ELR (cell line): ENCODE data around the gene USP21.
A peak's percentile ranks its signal among the peaks of the same experiment; 100 is the strongest.

Experiments used
- DNase-seq: peaks from one replicate; pipeline ENCODE4 v3.0.0-alpha.2; 2015; ENCODE audit warnings: low read depth

USP21 gene

GRCh38 chr1:161133220-161133740 is 26.0 kb upstream of the USP21 start:
- peak; percentile 38 for DNase-seq

DNA sequence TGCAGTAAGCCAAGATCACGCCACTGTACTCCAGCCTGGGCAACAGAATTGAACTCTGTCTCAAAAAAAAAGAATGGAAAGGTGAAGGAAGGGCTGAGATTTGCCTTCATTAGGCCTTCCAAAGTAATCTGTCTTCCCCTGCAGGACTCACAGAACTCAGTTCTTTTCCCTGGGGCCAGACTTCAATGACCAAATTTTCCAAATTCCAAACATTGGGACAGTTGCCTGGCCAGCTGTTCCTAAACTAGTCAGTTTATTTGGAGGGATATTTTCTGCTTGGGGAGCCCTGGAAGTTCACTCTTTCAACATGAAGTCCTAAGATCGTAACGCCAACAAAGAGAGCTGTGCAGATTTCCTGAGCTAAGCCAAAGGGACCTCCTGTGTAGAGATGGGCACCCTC is 21.4 kb upstream of the USP21 start:
- DNase-seq, result no peak

DNA sequence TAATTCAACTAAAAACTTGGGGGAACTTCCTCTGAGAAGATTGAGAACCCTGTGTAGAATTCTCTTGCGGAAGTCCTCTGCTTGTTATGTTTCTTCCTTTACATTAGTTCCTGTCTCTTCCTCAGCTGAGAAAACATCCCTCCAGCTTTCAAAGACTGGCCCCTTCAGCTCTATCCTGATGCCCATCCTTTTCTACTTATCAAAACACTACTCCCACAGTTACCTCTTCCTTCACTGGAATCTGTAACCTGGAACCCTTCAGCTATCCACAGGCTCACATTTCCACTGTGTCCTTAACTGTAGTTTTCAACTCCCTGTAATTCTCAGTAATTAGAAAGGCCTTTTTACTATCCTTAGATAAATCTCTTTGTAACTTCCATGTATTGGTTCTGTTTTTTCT is 20.9 kb upstream of the USP21 start:
- no peak for DNase-seq

GRCh38 chr1:161139766-161140165 is 19.5 kb upstream of the USP21 start:
- peak; percentile 72 for DNase-seq

- DNase-seq, result no peak
Observed at GRCh38 chr1:161140755-161141400, 18.4 kb upstream of the USP21 start.

- no peak for DNase-seq
Observed at GRCh38 chr1:161145832-161146231, 13.5 kb upstream of the USP21 start.

GRCh38 chr1:161153176-161153575 is 6.1 kb upstream of the USP21 start:
- DNase-seq, result no peak

GRCh38 chr1:161153682-161154337 is 5.5 kb upstream of the USP21 start, which contains the start of gene UFC1:
TSS of gene UFC1 (plus strand) at chr1:161153978. CDS start at chr1:161153998, 20 bp downstream.
- peak; percentile 93 for DNase-seq

DNA sequence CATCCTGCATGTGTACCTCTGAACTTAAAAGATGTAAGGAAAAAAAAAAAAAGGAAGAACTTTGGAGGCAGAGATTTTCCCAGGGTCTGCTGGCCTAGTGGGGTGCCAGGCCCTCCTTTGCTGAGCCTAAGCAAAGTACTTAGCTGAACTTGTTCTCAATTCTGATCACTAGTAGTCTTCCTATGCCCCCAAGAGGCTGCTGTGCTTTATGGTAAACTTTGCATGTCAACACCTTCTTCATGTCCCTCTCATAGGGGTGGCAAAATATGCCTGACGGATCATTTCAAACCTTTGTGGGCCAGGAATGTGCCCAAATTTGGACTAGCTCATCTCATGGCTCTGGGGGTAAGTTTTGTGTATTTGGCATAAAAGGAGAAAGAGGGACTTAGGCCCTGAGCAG is 1.4 kb upstream of the USP21 start:
- DNase-seq, result no peak

DNA sequence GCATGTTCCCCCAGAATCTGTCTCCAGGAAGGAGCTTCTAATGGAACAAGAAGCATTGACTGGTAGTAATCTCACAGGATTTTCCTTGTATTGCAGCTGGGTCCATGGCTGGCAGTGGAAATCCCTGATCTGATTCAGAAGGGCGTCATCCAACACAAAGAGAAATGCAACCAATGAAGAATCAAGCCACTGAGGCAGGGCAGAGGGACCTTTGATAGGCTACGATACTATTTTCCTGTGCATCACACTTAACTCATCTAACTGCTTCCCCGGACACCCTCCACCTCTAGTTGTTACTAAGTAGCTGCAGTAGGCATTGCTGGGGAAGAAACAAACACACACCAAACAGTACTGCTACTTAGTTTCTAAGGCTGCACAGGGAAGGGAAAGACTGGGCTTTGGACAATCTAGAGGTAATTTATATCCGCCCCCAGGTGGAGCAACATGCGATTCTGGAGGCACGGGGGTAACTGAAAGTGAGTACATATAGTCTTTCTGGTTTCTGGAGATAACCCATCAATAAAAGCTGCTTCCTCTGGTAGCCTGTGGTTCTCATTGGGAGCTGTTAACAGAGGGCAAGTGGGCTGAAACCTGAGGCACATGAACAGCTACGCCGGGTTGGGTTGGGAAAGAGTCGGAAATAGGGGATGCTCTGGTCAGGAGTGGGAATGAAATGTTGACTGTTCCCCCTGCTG is 837 bp upstream of the USP21 start:
- peak; percentile 54 for DNase-seq

GRCh38 chr1:161159913-161160243 is 578 bp downstream of the USP21 start:
- DNase-seq, result no peak

DNA sequence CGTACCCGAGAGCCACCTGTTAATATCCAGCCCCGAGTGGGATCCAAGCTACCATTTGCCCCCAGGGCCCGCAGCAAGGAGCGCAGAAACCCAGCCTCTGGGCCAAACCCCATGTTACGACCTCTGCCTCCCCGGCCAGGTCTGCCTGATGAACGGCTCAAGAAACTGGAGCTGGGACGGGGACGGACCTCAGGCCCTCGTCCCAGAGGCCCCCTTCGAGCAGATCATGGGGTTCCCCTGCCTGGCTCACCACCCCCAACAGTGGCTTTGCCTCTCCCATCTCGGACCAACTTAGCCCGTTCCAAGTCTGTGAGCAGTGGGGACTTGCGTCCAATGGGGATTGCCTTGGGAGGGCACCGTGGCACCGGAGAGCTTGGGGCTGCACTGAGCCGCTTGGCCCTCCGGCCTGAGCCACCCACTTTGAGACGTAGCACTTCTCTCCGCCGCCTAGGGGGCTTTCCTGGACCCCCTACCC is 1.4 kb downstream of the USP21 start:
- DNase-seq, result no peak

GRCh38 chr1:161161652-161162051 is 2.4 kb downstream of the USP21 start:
- no peak for DNase-seq

DNA sequence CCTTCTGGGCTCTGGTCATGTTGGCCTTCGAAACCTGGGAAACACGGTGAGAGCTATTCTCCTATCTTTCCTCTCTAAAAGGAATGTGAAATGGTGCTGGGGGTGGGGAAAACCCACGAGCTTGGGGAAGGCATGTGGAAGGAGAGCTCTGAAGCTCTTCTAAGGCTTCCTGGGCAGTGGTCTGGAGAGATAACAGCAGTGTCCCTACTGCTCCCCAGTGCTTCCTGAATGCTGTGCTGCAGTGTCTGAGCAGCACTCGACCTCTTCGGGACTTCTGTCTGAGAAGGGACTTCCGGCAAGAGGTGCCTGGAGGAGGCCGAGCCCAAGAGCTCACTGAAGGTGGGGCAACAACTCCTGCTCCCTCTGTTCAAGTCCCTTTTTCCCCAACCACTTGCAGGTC is 2.8 kb downstream of the USP21 start:
- DNase-seq, result no peak

DNA sequence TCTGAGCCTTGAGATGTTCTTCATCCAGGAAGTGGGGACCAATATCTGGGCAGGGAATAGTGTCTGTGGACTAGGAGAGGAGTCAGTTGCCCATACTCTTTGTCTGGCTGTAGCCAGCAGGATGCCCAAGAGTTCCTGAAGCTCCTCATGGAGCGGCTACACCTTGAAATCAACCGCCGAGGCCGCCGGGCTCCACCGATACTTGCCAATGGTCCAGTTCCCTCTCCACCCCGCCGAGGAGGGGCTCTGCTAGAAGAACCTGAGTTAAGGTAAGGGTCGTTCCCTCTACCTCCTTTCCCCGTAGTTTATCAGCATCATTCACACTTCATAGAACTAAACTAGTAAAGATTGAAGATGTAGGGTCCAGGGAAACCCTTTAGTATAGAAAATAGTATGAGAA is 3.5 kb downstream of the USP21 start:
- no peak for DNase-seq

- DNase-seq, result no peak
Observed at GRCh38 chr1:161163793-161164192, 4.5 kb downstream of the USP21 start.

- no peak for DNase-seq
Observed at GRCh38 chr1:161164901-161165610, 5.8 kb downstream of the USP21 start.

DNA sequence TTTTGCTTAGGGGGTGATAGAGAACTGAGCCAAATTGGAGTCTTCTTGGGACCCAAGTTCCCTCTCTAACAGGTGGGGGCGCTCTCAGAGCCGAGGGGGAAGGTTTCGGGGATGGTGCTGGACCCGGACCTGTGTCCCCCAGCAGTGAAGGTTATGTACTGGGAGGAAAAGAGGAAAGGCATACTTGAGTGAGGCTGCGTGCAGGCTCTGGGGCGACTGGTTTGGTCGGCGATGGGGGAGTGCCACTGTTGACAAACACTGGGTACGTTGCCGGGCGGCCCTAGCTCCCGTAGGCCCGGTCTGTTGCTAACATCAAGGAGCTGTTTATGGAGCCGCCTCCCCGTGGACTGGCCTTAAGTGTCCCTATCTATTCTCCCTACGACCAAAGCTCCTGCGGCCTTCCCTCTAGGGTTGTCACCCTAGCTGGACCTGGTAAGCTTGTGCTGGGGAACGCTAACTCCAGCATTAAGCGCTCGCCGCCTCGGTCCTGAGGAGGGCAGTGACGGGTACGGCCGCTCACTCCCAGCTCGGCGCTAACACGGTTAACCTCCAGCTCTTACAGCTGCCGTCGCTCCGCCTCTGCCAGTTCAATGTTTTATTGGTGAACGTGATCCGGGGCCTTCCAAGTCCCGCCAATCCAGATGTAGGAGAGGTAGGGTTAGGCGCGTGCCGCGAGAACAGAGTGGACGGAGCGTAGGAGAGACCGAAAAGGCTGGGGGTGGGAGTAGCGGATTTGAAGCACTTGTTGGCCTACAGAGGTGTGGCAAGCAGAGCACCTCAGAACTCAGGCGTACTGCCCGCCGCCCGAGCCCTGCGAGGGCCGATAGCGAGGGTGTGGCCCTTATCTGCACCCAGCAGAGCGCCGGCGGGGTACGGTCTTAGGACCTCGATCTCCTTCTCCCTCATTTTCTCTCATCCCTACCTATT is 6.7 kb downstream of the USP21 start, which contains the start of gene PPOX:
Gene PPOX, plus strand, starts transcription at position 685 of the 927 bp plus-strand sequence. CDS start 422 bp downstream, outside the sequence.
- peak; percentile 99 for DNase-seq

GRCh38 chr1:161166669-161167548 is 7.6 kb downstream of the USP21 start:
- peak; percentile 52 for DNase-seq

DNA sequence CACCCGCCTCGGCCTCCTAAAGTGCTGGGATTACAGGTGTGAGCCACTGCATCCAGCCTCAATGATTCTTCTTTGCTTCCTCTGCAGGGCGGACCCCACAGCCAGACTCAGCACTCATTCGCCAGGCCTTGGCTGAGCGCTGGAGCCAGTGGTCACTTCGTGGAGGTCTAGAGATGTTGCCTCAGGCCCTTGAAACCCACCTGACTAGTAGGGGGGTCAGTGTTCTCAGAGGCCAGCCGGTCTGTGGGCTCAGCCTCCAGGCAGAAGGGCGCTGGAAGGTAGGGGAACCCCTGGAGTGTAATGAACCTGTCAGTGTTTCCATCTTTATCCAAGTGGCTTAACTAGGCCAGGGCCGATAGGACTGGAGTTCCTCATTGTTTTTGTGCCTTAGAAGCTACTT is 9.6 kb downstream of the USP21 start:
- no peak for DNase-seq
